Left lung (tissue), 10 donors: ENCODE results near the gene NKX3-2. TPM values are rescaled to one million over a fixed set of nuclear protein-coding genes. Genes with fewer than 3 reads are reported as not detected.

ENCODE experiments used
- ATAC-seq: fragments of 200-7000 bp; cut with Tn5 transposase; one replicate; pipeline ENCODE4 v1.9.1; 2020; ENCODE audit warnings: moderate library complexity
- DNase-seq, 4 donors: peaks; one replicate each; pipeline ENCODE4 v3.0.0-alpha.2; 2013 to 2020
- H3K27ac ChIP-seq, 2 donors: fragments of 200-600 bp; sonication (generic) in 1 of 2; one replicate each; pipeline versions ENCODE4 v1.5.0 to v1.8.0; 2020 to 2021
- H3K27me3 ChIP-seq, 2 donors: fragments of 200-600 bp; sonication (generic) in 1 of 2; one replicate each; pipeline versions ENCODE4 v1.5.0 to v1.8.0; 2020 to 2021
- H3K36me3 ChIP-seq, 2 donors: fragments of 200-600 bp; sonication (generic) in 1 of 2; one replicate each; pipeline versions ENCODE4 v1.5.0 to v1.8.0; 2020 to 2021
- H3K4me1 ChIP-seq, 2 donors: fragments of 200-600 bp; one replicate each; pipeline ENCODE4 v1.8.0; 2021
- H3K4me3 ChIP-seq, 2 donors: fragments of 200-600 bp; sonication (generic) in 1 of 2; one replicate each; pipeline versions ENCODE4 v1.5.0 to v1.8.0; 2020 to 2021; ENCODE audit warnings: mild to moderate bottlenecking in 1 of 2
- H3K9me3 ChIP-seq, 2 donors: fragments of 200-600 bp; sonication (generic) in 1 of 2; one replicate each; pipeline versions ENCODE4 v1.5.0 to v1.8.0; 2020 to 2021
- CTCF ChIP-seq, 2 donors: fragments of 200-600 bp; sonication (generic) in 1 of 2; IDR thresholded peaks; one replicate each; pipeline versions ENCODE4 v1.5.0 to v1.8.0; 2021; ENCODE audit warnings: antibody characterized with exemption in 2 of 2
- intact Hi-C, 2 donors: fragments of 100-400 bp; cut with DNase I; formaldehyde crosslinking; loops; one replicate each; pipeline versions ENCODE4 v1.11.2 to v1.14.2; 2022
- polyA plus RNA-seq, 6 donors: library from polyadenylated mRNA; unstranded; fragments of 120-200 nt; gene quantifications; one replicate each; pipeline ENCODE4 v1.2.1, GENCODE V29; 2013; ENCODE audit not compliant: insufficient read length in 6 of 6
- total RNA-seq, 2 donors: library from RNA; stranded (reverse); fragmentation: NEBNext Ultra II Directional; extraction: Animal tissue kit (Norgen Biotek cat#: 25700); gene quantifications; one replicate each; pipeline ENCODE4 v1.2.1, GENCODE V29; 2021
- donor health status: DM: no; HTN: yes; CAD: no.
- donor health status: DM: no; HTN: no; CAD: no.

NKX3-2 gene
- total and polyA plus RNA-seq, 8 donors: 0.09 to 0.44 (median 0.13) TPM; not detected in 3

GRCh38 chr4:13542577-13543031, 1.7 kb downstream of the NKX3-2 start:
- peaks cover 100% of the 10 kb centered on the region in 2 donors for H3K27me3 ChIP-seq
- TF ChIP-seq CTCF (IDR thresholded peaks at IDR 0.05): no peak
- DNase-seq (peak in 1 of 4 donors; percentile 51), ATAC-seq (no peak)
- no peak overlapping the region for H3K4me3 ChIP-seq
- peaks cover 7 to 47% of the 10 kb centered on the region in 2 donors for H3K4me1 ChIP-seq
- intact Hi-C loops: loop anchor here in 1 of 2 donors (5.0 kb wide), 1 partner anchor 690 kb away; no protein-coding TSS in a partner anchor
- H3K9me3 ChIP-seq: no peaks in the 10 kb centered on the region
- H3K27ac ChIP-seq: no peak overlapping the region
- H3K36me3 ChIP-seq: no peaks in the 10 kb centered on the region

GRCh38 chr4:13541720-13542576, 2.4 kb downstream of the NKX3-2 start:
- intact Hi-C loops: loop anchor here in 1 of 2 donors (5.0 kb wide), 1 partner anchor 690 kb away; no protein-coding TSS in a partner anchor
- H3K4me3 ChIP-seq: no peak overlapping the region
- H3K4me1 ChIP-seq: peaks cover under 1 to 41% of the 10 kb centered on the region in 2 donors
- no peaks in the 10 kb centered on the region for H3K36me3 ChIP-seq
- H3K9me3 ChIP-seq: no peaks in the 10 kb centered on the region
- DNase-seq: peak in 1 of 4 donors; percentile 84
- peak in 1 of 2 donors; percentile 8 for TF ChIP-seq CTCF (IDR thresholded peaks at IDR 0.05)
- peak; percentile 50 for ATAC-seq
- no peak overlapping the region for H3K27ac ChIP-seq
- H3K27me3 ChIP-seq: peaks cover 100% of the 10 kb centered on the region in 2 donors

DNA sequence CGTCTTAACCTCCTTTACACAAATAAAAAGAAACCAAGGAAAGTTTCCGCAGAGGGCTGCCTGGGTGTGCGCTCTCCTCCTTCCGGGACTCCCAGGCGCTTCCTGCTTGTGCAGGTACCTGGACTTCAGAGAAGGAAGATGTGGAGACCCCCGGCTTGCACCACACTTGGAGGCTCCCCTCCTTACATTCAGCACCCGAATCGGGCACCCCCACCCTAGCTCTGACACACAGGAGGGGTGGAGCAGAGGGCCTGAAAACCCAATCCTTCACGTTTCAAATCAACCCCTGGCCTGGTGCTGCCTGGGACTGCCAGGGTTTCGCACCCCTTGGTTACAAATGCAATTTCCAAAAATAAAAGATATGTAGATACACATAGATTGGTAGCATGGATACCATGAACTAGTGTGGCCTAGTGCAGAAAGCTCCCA, 3.1 kb downstream of the NKX3-2 start:
- ATAC-seq: no peak
- peaks cover 100% of the 10 kb centered on the region in 2 donors for H3K27me3 ChIP-seq
- DNase-seq: no peak
- H3K27ac ChIP-seq: no peak overlapping the region
- no peaks in the 10 kb centered on the region for H3K36me3 ChIP-seq
- H3K9me3 ChIP-seq: no peaks in the 10 kb centered on the region
- intact Hi-C loops: loop anchor here in 1 of 2 donors (5.0 kb wide), 1 partner anchor 689 kb away; no protein-coding TSS in a partner anchor
- H3K4me1 ChIP-seq: peaks cover 0 to 38% of the 10 kb centered on the region in 2 donors
- TF ChIP-seq CTCF (IDR thresholded peaks at IDR 0.05): no peak
- H3K4me3 ChIP-seq: no peak overlapping the region

- Histone ChIP-seq H3K27me3 (peaks cover 100% of the 10 kb centered on the region in 2 donors), H3K36me3 (no peaks in the 10 kb centered on the region), H3K9me3 (no peaks in the 10 kb centered on the region), H3K4me1 (peaks cover 0 to 38% of the 10 kb centered on the region in 2 donors), H3K27ac (no peak overlapping the region), H3K4me3 (no peak overlapping the region)
- intact Hi-C loops: loop anchor here in 1 of 2 donors (5.0 kb wide), 1 partner anchor 688 kb away; no protein-coding TSS in a partner anchor
- DNase-seq (no peak), ATAC-seq (no peak)
- TF ChIP-seq CTCF (IDR thresholded peaks at IDR 0.05): no peak
Measured at GRCh38 chr4:13540446-13541175, 3.7 kb downstream of the NKX3-2 start.
